GM23248 (cell line): ENCODE data around the gene CELSR1.

Source experiments
- EZH2 ChIP-seq: fragments of 200-600 bp; sonication (generic); IDR thresholded peaks from 2 replicates; pipeline ENCODE4 v1.6.1; 2018; ENCODE audit warnings: antibody characterized with exemption, mild to moderate bottlenecking; ENCODE audit not compliant: insufficient read depth, poor library complexity, severe bottlenecking
- EZH2phosphoT487 ChIP-seq: fragments of 200-600 bp; sonication (generic); IDR thresholded peaks from 2 replicates; pipeline ENCODE4 v1.6.1; 2018; ENCODE audit warnings: antibody characterized with exemption, moderate library complexity, mild to moderate bottlenecking, low read depth; ENCODE audit not compliant: insufficient read depth

- TF ChIP-seq EZH2phosphoT487 (no peak), EZH2 (no peak)
Observed at GRCh38 chr22:46320166-46320710, 217.2 kb downstream of the CELSR1 start.
